ENCODE results near the gene SEZ6L2. TPM values are rescaled to one million over a fixed set of nuclear protein-coding genes. Genes with fewer than 3 reads are reported as not detected.
A peak's percentile ranks its signal among the peaks of the same experiment; 100 is the strongest.

The SEZ6L2 gene
- total and polyA plus RNA-seq, 2 of the 13 experiments (the other 11 are each of a cell fraction or from before 2014, with no cell fraction given), result 14.9 to 16.9 TPM

DNA sequence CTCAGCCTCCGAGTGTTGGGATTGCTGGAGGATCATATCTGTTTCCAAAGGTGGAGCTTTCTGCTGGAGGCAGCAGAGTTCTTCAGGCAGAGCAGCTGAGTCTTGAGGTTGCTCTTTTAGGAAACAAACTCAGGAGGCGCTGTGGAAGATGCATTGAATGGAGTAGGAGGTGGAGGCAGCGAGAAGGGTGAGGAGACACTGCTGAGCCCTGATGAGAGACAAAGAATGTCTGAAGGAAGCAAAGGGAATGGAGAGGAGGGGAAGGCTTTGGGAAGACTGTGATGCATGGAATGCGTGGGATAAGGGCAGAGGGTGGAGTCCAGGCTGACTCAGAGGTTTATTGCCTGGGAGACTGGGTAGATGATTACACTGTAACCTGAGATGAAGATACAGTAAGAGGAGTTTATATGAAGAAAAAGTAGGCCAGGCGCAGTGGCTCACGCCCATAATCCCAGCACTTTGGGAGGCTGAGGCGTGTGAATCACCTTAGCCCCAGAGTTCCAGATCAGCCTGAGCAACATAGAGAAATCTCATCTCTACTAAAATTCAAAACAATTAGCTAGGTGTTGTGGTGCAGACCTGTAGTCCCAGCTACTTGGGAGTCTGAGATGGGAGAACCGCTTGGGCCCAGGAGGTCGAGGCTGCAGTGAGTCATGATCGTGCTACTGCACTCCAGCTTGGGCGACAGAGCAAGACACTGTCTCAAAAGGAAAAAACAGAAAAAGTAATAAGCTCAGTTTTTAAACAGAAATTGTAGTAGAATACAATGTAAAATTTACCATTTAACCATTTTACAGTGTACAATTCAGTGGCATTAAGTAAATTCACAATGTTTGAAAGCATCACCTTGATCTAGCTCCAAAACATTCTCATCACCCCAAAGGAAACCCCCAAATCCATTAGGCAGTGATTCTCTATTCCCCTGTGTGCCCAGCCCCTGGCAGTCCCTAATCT is 44.8 kb upstream of the SEZ6L2 start (continued):
- TF ChIP-seq CHCHD3 (CRISPR knock-in tag; IDR thresholded peaks at IDR 0.05) (no peak), BRCA1 (CRISPR knock-in tag; IDR thresholded peaks at IDR 0.05) (0 out of 2 replicates have a peak, but pooled peaks have one; percentile 25), ZNF607 (CRISPR knock-in tag; IDR thresholded peaks at IDR 0.05; ENCODE audit: borderline replicate concordance) (no peak), HNRNPLL (IDR thresholded peaks at IDR 0.05; ENCODE audit: low read depth, low read length, poor library complexity, severe bottlenecking) (no peak), ZNF572 (CRISPR knock-in tag; IDR thresholded peaks at IDR 0.05) (peak; percentile 68; the same call in 1 of the 2 replicates), KLF16 (CRISPR knock-in tag; IDR thresholded peaks at IDR 0.05) (peak in 1 of 2 experiments; percentile 58; a peak in 1 of 4 replicates), ZNF367 (CRISPR knock-in tag; IDR thresholded peaks at IDR 0.05; ENCODE audit: borderline replicate concordance) (no peak), ZNF766 (CRISPR knock-in tag; IDR thresholded peaks at IDR 0.05; ENCODE audit: borderline replicate concordance) (peak; percentile 98), EED (CRISPR knock-in tag; IDR thresholded peaks at IDR 0.05) (peak; percentile 77; the same call in 1 of the 2 replicates), ZNF543 (CRISPR knock-in tag; IDR thresholded peaks at IDR 0.05) (no peak), XRCC5 (optimal IDR thresholded peaks at IDR 0.05; ENCODE audit: low read length) (peak; percentile 28), MEF2D (CRISPR knock-in tag; IDR thresholded peaks at IDR 0.05) (no peak), NCOR1 (IDR thresholded peaks at IDR 0.05; ENCODE audit: borderline replicate concordance, low read length) (0 out of 2 replicates have a peak, but pooled peaks have one; percentile 14)
- TF ChIP-seq, protein P1, sequence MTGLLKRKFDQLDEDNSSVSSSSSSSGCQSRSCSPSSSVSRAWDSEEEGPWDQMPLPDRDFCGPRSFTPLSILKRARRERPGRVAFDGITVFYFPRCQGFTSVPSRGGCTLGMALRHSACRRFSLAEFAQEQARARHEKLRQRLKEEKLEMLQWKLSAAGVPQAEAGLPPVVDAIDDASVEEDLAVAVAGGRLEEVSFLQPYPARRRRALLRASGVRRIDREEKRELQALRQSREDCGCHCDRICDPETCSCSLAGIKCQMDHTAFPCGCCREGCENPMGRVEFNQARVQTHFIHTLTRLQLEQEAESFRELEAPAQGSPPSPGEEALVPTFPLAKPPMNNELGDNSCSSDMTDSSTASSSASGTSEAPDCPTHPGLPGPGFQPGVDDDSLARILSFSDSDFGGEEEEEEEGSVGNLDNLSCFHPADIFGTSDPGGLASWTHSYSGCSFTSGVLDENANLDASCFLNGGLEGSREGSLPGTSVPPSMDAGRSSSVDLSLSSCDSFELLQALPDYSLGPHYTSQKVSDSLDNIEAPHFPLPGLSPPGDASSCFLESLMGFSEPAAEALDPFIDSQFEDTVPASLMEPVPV (CRISPR knock-in tag; IDR thresholded peaks at IDR 0.05), result no peak; the same call in 1 of the 2 replicates
- TF ChIP-seq, protein P2, sequence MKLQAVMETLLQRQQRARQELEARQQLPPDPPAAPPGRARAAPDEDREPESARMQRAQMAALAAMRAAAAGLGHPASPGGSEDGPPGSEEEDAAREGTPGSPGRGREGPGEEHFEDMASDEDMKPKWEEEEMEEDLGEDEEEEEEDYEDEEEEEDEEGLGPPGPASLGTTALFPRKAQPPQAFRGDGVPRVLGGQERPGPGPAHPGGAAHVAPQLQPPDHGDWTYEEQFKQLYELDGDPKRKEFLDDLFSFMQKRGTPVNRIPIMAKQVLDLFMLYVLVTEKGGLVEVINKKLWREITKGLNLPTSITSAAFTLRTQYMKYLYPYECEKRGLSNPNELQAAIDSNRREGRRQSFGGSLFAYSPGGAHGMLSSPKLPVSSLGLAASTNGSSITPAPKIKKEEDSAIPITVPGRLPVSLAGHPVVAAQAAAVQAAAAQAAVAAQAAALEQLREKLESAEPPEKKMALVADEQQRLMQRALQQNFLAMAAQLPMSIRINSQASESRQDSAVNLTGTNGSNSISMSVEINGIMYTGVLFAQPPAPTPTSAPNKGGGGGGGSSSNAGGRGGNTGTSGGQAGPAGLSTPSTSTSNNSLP (IDR thresholded peaks at IDR 0.05; ENCODE audit: low read depth, low read length), result peak; percentile 96
- TF ChIP-seq, protein P3, sequence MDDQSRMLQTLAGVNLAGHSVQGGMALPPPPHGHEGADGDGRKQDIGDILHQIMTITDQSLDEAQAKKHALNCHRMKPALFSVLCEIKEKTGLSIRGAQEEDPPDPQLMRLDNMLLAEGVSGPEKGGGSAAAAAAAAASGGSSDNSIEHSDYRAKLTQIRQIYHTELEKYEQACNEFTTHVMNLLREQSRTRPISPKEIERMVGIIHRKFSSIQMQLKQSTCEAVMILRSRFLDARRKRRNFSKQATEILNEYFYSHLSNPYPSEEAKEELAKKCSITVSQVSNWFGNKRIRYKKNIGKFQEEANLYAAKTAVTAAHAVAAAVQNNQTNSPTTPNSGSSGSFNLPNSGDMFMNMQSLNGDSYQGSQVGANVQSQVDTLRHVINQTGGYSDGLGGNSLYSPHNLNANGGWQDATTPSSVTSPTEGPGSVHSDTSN (CRISPR knock-in tag; IDR thresholded peaks at IDR 0.05; ENCODE audit: borderline replicate concordance), result no peak
- TF ChIP-seq, protein P4, sequence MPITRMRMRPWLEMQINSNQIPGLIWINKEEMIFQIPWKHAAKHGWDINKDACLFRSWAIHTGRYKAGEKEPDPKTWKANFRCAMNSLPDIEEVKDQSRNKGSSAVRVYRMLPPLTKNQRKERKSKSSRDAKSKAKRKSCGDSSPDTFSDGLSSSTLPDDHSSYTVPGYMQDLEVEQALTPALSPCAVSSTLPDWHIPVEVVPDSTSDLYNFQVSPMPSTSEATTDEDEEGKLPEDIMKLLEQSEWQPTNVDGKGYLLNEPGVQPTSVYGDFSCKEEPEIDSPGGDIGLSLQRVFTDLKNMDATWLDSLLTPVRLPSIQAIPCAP (CRISPR knock-in tag; IDR thresholded peaks at IDR 0.05; ENCODE audit: low read depth), result no peak

All from HepG2 (cell line).